NCI-H2029 treated with DMSO at 0.1 percent for 48 hours (cell line): ENCODE results near the gene TMEFF2.
"Not testable (repeated sequence)": the region's sequence is repeated elsewhere in the genome, so short reads cannot be mapped to it uniquely, and the experiment has no call there.

Experiments used
- DNase-seq: peaks from one replicate; lab custom pipeline; 2025; lab: John Stamatoyannopoulos, UW

TMEFF2 gene

GRCh38 chr2:192183296-192183695 lies 11.4 kb downstream of the TMEFF2 start:
- no peak for DNase-seq

GRCh38 chr2:192166946-192167345 lies 27.8 kb downstream of the TMEFF2 start:
- DNase-seq: no peak

- no peak for DNase-seq
Observed at GRCh38 chr2:192165842-192166241, 28.9 kb downstream of the TMEFF2 start.

DNA sequence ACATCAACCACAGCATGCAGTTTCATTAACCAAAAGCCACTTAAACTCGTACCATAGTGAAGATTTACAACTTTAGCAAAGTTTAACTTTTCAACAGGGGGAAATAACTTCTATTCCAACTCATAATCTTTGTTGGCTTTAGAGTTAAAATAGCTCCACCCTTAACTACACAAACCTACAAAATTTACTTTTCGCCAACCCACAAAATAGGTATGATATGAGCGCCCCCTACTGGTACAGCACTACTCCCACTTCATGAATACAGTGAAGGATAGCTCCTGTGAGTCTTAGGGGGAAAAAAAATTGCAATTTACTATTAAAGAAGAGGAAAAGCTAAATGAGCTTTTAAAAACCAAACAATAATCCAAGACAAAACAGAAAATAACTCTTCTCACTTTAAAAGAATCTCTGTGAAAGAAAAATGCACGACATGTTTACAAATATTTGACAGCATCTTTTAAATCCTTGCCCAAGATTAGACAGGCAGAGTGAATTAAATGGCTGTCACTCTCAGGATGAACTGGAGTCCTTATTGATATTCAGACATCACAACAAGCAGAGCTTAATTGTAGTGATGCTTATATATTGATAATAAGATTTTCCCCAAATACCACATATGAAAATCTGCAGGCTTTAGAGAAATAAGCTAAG lies 32.2 kb downstream of the TMEFF2 start:
- DNase-seq: peak; percentile 55

GRCh38 chr2:192161656-192162290 lies 33.0 kb downstream of the TMEFF2 start:
- DNase-seq: no peak

GRCh38 chr2:192159736-192160135 lies 35.0 kb downstream of the TMEFF2 start:
- DNase-seq: no peak

- DNase-seq: no peak
Observed at GRCh38 chr2:192159208-192159607, 35.5 kb downstream of the TMEFF2 start.

DNA sequence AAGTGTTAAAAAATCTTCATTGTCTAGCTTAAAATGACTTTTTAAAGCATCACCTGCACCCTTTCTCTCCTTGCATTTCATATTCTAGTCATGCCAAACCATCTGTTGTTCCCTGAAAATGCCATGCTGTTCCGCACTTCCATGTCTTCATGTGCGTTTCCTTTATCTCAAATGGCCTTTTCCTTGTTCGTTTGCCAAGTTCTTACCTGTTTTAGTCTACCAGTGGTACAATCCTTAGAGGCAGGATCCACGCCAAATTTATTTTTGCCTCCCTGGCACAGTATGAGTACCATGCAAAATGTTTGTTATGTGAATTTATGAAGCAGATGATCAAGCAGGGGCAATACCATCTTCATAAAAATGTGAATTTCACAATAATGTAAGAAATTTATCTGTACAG lies 37.0 kb downstream of the TMEFF2 start:
- peak; percentile 23 for DNase-seq

GRCh38 chr2:192155511-192156118 lies 39.1 kb downstream of the TMEFF2 start:
- DNase-seq: no peak

DNA sequence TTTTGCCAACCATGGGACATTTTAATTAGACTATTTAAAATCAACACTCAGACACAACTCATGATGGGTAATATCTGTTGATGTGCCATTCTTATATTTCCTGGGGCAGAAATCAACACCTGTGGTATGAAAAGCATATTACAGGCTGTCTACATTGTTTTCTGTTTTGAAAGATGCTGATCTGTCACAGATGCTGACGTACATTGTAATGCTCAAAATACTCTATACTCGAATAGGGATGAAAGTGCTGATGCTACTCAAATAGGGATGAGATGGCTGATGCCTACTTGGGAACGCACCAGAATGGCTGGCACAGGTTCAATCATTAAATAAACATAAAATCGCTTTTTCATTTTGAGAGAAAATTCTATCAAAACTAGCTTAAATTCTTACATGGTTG lies 41.2 kb downstream of the TMEFF2 start:
- no peak for DNase-seq

GRCh38 chr2:192151853-192152252 lies 42.9 kb downstream of the TMEFF2 start:
- peak; percentile 96 for DNase-seq

- no peak for DNase-seq
Observed at GRCh38 chr2:192150166-192150565, 44.6 kb downstream of the TMEFF2 start.

DNA sequence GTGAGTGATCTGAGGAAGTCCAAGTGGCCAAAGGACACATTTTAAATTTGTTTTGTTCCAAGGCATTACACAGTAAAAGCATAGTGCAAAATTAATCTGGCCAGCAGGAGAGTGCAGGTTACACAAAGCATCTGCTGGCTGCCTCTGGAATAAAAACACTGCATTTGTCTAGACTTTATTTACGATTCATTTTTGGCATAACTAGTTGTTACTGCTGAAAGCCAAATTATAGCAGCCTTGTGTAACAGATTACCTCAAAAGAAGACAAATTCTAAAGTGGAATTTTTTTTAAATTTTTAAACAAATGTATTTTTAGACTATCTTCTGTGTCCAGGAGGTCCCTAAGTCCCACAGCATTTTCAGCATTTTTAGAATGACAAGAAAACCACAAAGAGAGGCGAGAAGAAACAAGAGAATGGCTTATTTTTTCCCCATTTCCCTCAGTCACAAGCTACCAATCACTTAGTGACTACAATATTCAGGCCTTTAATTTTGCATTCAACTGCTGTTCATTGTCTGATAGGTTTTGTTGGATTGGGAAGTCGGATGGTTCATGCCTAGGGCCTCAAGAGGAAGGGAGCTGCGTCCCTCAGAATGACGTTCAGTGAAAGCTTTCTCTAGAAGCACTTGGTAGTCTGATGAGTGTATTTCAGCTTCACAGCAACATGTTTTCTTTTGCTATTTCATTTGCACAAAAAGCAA lies 46.0 kb downstream of the TMEFF2 start:
- DNase-seq: no peak

DNA sequence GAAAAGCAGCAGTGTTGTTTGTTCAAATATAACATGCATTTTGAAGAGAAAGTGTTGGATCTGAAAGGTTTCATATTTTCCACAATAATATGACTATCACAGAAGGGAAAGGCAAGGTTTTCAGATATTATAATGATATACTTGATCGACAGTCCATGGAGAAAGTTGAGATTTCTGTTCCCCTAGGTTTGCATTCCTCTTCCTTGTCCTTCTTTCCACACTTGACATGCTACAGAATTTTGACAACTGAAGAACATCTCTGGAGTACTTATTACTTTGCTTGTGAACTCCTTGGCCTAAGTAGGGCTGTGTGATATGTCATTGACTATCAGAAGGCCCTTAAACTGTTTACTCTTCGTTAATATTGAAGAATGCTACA lies 46.5 kb downstream of the TMEFF2 start:
- no peak for DNase-seq

DNA sequence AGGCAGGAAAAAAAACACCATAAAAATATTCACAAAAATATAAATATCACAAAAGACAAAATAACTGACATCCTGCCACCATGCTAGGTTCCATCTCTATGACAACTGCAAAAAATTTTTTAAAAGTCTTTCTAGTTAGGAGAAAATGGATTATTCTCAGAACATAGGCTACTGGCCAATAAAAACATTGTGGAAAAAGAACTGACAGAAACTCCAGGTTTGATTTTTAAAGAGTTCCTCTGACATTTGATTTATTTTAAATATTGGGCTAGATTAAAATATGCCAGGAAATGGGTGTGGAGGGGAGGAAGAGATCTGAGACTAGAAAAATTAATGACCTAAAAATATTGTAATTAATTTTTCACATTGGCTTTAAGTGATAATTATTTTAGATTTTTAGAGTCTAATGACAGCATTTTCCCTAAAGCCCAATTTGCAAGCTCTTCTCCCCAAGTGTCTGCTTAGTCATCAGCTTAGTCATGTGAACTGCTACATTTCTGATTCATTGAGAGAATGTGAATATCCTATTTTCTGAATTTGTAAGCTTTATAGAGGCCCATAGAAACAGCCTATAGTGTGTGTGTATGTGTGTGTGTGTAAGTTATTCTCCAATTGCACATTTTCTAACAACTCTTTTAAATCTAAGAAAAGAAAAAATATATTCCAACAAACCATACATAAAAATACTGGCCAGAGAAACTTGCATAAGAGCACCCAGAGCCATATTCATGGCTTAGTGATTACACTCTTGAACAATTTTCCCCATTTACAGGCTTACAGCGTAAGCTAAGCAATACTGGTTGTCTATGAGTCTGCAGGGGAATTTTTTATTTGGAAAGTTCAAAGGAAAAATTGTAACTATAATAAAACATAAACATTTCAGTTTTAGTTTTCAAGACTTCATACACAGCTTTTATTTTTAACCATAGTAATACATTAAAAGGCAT lies 48.4 kb downstream of the TMEFF2 start:
- no peak for DNase-seq

DNA sequence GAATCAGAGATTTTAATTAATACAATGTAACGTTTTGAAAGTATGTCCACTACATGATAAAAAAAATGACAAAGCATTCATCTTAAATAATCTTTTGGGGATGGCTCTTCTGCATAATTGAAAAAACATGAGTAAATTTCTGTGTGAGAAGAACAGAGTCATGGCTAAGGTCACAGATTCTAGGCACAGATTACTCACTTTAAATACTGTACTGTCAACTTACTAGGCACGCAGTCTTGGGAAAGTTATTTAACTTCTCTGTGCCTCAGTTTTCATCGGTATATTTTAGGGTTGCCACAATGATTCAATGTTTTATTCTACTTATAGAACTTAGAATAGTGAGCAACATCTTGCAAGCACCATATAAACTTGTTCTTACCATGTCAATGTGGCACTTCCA lies 49.2 kb downstream of the TMEFF2 start:
- DNase-seq: no peak

GRCh38 chr2:192140236-192140839 lies 54.4 kb downstream of the TMEFF2 start:
- no peak for DNase-seq

- no peak for DNase-seq
Observed at GRCh38 chr2:192139813-192140212, 54.9 kb downstream of the TMEFF2 start.

GRCh38 chr2:192137451-192137850 lies 57.3 kb downstream of the TMEFF2 start:
- DNase-seq: no peak

DNA sequence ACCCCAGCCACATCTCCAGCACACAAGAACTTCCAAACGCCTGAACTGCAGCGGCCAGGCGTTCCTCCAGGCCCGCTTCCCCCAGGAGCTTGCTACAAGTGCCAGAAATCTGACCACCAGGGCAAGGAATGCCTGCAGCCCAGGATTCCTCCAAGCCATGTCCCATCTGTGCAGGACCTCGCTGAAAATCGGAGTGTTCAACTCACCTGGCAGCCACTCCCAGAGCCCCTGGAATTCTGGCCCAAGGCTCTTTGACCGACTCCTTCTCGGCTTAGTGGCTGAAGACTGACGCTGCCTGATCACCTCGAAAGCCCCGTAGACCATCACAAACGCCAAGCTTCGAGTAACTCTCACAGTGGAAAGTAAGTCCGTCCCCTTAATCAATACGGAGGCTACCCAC lies 62.1 kb downstream of the TMEFF2 start:
- DNase-seq: not testable (repeated sequence)

- not testable (repeated sequence) for DNase-seq
Observed at GRCh38 chr2:192130312-192130711, 64.4 kb downstream of the TMEFF2 start.
